B cell (primary cell): ENCODE data around the gene IGFN1. TPM values are rescaled to one million over a fixed set of nuclear protein-coding genes. Genes with fewer than 3 reads are reported as not detected.

Experiments
- ATAC-seq: fragments of 200-7000 bp; cut with Tn5 transposase; one replicate; pipeline ENCODE4 v1.10.0; 2021; ENCODE audit warnings: low read depth, mild to moderate bottlenecking, moderate number of reproducible peaks, moderate library complexity
- CTCF ChIA-PET: fragments of 350-600 bp; sonication (Branson Sonifier 250); formaldehyde crosslinking; loops from one replicate; lab custom pipeline; 2021; ENCODE audit warnings: antibody characterized with exemption, inconsistent platforms; lab: Charles Lee
- POLR2A ChIA-PET: fragments of 350-600 bp; sonication (Branson Sonifier 250); formaldehyde crosslinking; loops from one replicate; lab custom pipeline; 2021; ENCODE audit warnings: antibody characterized with exemption; lab: Charles Lee
- DNase-seq: peaks from one replicate; pipeline ENCODE4 v3.0.0; 2013
- H2AFZ ChIP-seq: 2 replicates; pipeline ENCODE4 v1.6.1; 2012; ENCODE audit warnings: mild to moderate bottlenecking, low read depth, low read length; ENCODE audit not compliant: insufficient read depth, poor library complexity, severe bottlenecking
- H3K27ac ChIP-seq, 2 donors: 1 replicate in 1 of 2; 2 replicates in 1 of 2; pipeline ENCODE4 v1.5.1; 2012 to 2013; ENCODE audit warnings: low read length in 2 of 2, mild to moderate bottlenecking in 2 of 2, moderate library complexity in 1 of 2
- H3K27me3 ChIP-seq, 4 experiments: fragments of 200-600 bp in 1 of 4; sonication (generic) in 1 of 4; replicated peaks in 1 of 4; 1 replicate in 2 of 4; 2 replicates in 2 of 4; pipeline versions ENCODE4 v1.6.1 to v1.7.0; 2013 to 2016; ENCODE audit warnings: low read length in 3 of 4, mild to moderate bottlenecking in 2 of 4, mixed read lengths in 1 of 4, moderate library complexity in 1 of 4; ENCODE audit not compliant: insufficient read depth in 4 of 4, control insufficient read depth in 3 of 4; ENCODE audit errors: control extremely low read depth in 1 of 4
- H3K36me3 ChIP-seq, 2 experiments: replicated peaks in 1 of 2; 1 replicate in 1 of 2; 2 replicates in 1 of 2; pipeline versions ENCODE4 v1.6.1 to v1.7.1; 2013; ENCODE audit warnings: low read length in 1 of 2; ENCODE audit not compliant: insufficient read depth in 2 of 2, control insufficient read depth in 1 of 2; ENCODE audit errors: control extremely low read depth in 1 of 2, extremely low read depth in 1 of 2
- H3K4me1 ChIP-seq, 2 donors: fragments of 200-600 bp in 1 of 2; sonication (generic) in 1 of 2; 1 replicate in 1 of 2; 2 replicates in 1 of 2; pipeline versions ENCODE4 v1.5.1 to v1.6.1; 2013 to 2017; ENCODE audit warnings: low read length in 2 of 2; ENCODE audit not compliant: control insufficient read depth in 2 of 2, insufficient read depth in 2 of 2
- H3K4me2 ChIP-seq: replicated peaks from 2 replicates; pipeline ENCODE3; 2012; ENCODE audit warnings: mild to moderate bottlenecking, low read depth, low read length; ENCODE audit not compliant: poor library complexity, severe bottlenecking
- H3K4me3 ChIP-seq, 5 experiments: fragments of 200-600 bp in 1 of 5; sonication (generic) in 1 of 5; 1 replicate in 3 of 5; 2 replicates in 2 of 5; pipeline versions ENCODE4 v1.5.1 to v1.7.0; 2011 to 2016; ENCODE audit warnings: low read length in 4 of 5, mild to moderate bottlenecking in 4 of 5, low read depth in 2 of 5, control low read depth in 1 of 5, moderate library complexity in 1 of 5; ENCODE audit not compliant: insufficient read depth in 1 of 5; ENCODE audit errors: control extremely low read depth in 1 of 5, extremely low read depth in 1 of 5
- H3K79me2 ChIP-seq: fragments of 200-600 bp; sonication (generic); one replicate; pipeline ENCODE4 v1.6.0; 2016; ENCODE audit warnings: low read length; ENCODE audit not compliant: control insufficient read depth, insufficient read depth
- H3K9ac ChIP-seq: fragments of 200-600 bp; sonication (generic); 2 replicates; pipeline ENCODE4 v1.6.1; 2017; ENCODE audit warnings: mild to moderate bottlenecking, low read length, moderate library complexity
- H3K9me3 ChIP-seq, 3 donors: one replicate each; pipeline versions ENCODE4 v1.6.1 to v1.7.1; 2013; ENCODE audit warnings: low read length in 2 of 3; ENCODE audit not compliant: control insufficient read depth in 2 of 3, insufficient read depth in 1 of 3; ENCODE audit errors: control extremely low read depth in 1 of 3
- H4K20me1 ChIP-seq: 2 replicates; pipeline ENCODE4 v1.6.0; 2012; ENCODE audit warnings: mild to moderate bottlenecking, low read length; ENCODE audit not compliant: insufficient read depth, control insufficient read depth, poor library complexity, severe bottlenecking
- H3K27ac Mint-ChIP-seq: one replicate; pipeline ENCODE4 v1.8.0; 2021; ENCODE audit warnings: mixed read lengths
- H3K27me3 Mint-ChIP-seq: one replicate; pipeline ENCODE4 v1.8.0; 2021; ENCODE audit warnings: mixed read lengths
- H3K4me1 Mint-ChIP-seq: one replicate; pipeline ENCODE4 v1.8.0; 2021; ENCODE audit warnings: mixed read lengths
- H3K4me3 Mint-ChIP-seq: one replicate; pipeline ENCODE4 v1.8.0; 2021; ENCODE audit warnings: mixed read lengths
- H3K9me3 Mint-ChIP-seq: one replicate; pipeline ENCODE4 v1.8.0; 2022; ENCODE audit warnings: mixed read lengths; ENCODE audit not compliant: insufficient read depth
- CTCF ChIP-seq: fragments of 200-600 bp; IDR thresholded peaks from one replicate; pipeline ENCODE4 v1.8.0; 2022; ENCODE audit warnings: antibody characterized with exemption, mild to moderate bottlenecking
- EZH2 ChIP-seq: IDR thresholded peaks from 2 replicates; pipeline ENCODE4 v1.6.1; 2012; ENCODE audit warnings: borderline replicate concordance, low read depth, mild to moderate bottlenecking, moderate library complexity, low read length; ENCODE audit not compliant: insufficient read depth, poor library complexity, severe bottlenecking
- WGBS: methylation state at CpG from one replicate; pipeline ENCODE4 v1.1.5; 2013; ENCODE audit warnings: missing lambda C conversion rate; ENCODE audit not compliant: insufficient coverage; 5-methylcytosine and 5-hydroxymethylcytosine counted together
- intact Hi-C: fragments of 100-400 bp; cut with micrococcal nuclease; formaldehyde crosslinking; loops from one replicate; pipeline ENCODE4 v1.10.0; 2022
- polyA plus RNA-seq: library from polyadenylated mRNA; depleted of rRNA; stranded (reverse); fragments of >200 nt; gene quantifications from 2 replicates; pipeline ENCODE4 v1.2.3, GENCODE V29; 2012
- total RNA-seq, 2 donors: library from RNA; stranded (reverse); fragments of 120-200 nt in 1 of 2; gene quantifications; 1 replicate in 1 of 2; 2 replicates in 1 of 2; pipeline versions ENCODE4 v1.2.3 to v1.2.4, GENCODE V29; 2013 to 2022

The IGFN1 gene
- total and polyA plus RNA-seq, 2 donors (not counting 1 experiment from before 2014, with no cell fraction given), result not detected

- DNase-seq, result no peak
- no peak overlapping the region for H3K4me3 Mint-ChIP-seq
Measured at GRCh38 chr1:201270616-201271390, 80.2 kb downstream of the IGFN1 start.

More at GRCh38 chr1:201270616-201271390, 80.2 kb downstream of the IGFN1 start:
- 89% methylated on average over 3 of the region's 6 CpGs for WGBS
- Mint-ChIP-seq H3K27me3 (peaks cover 35% of the 10 kb centered on the region), H3K9me3 (no peaks in the 10 kb centered on the region), H3K27ac (no peak overlapping the region), H3K4me1 (no peaks in the 10 kb centered on the region)
- CTCF ChIA-PET, result no interaction called here
- ATAC-seq, result no peak
- Histone ChIP-seq H3K9ac (no peak overlapping the region), H3K36me3 (no peaks in the 10 kb centered on the region), H3K27me3 (peaks cover 0 to 6% (median 2%) of the 10 kb centered on the region in 4 experiments), H3K79me2 (no peaks in the 10 kb centered on the region), H3K4me2 (no peak overlapping the region), H3K9me3 (no peaks in the 10 kb centered on the region), H4K20me1 (no peaks in the 10 kb centered on the region), H2AFZ (no peak overlapping the region), H3K27ac (no peak overlapping the region), H3K4me3 (no peak overlapping the region), H3K4me1 (no peaks in the 10 kb centered on the region)
- TF ChIP-seq EZH2 (no peak), CTCF (no peak)
- POLR2A ChIA-PET, result no interaction called here
- intact Hi-C loops, result no loop called here
